ENCODE results near the gene ZNF516. TPM values are rescaled to one million over a fixed set of nuclear protein-coding genes. Genes with fewer than 3 reads are reported as not detected.
"Not testable (repeated sequence)": the region's sequence is repeated elsewhere in the genome, so short reads cannot be mapped to it uniquely, and the experiment has no call there.

The ZNF516 gene
- 10 to 100 TPM; 34.4 to 57.3 (median 39.5) TPM for total RNA-seq

DNA sequence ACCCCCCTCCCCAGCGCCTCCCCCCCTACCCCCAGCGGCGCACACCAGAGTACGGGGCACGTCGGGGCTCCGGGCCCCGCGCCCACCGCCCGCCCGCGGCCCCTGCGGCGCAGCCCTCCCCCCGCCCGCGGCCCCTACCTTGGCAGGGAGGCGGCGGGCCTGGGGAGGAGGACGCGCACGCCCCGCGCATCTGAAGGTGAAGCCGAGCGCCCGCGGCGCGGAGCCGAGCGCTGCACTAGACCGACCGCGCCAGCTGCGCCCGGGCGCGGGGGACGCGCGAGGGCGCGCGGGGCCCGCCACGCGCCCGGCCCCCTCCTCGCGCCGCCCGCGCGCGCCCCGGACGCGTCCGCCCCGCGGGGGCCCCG lies at the start of gene ZNF516:
ZNF516 (minus strand) TSS at position 237 of the 365 bp plus-strand sequence. CDS start 52,188 bp downstream, outside the sequence.
- TF ChIP-seq, protein P1, sequence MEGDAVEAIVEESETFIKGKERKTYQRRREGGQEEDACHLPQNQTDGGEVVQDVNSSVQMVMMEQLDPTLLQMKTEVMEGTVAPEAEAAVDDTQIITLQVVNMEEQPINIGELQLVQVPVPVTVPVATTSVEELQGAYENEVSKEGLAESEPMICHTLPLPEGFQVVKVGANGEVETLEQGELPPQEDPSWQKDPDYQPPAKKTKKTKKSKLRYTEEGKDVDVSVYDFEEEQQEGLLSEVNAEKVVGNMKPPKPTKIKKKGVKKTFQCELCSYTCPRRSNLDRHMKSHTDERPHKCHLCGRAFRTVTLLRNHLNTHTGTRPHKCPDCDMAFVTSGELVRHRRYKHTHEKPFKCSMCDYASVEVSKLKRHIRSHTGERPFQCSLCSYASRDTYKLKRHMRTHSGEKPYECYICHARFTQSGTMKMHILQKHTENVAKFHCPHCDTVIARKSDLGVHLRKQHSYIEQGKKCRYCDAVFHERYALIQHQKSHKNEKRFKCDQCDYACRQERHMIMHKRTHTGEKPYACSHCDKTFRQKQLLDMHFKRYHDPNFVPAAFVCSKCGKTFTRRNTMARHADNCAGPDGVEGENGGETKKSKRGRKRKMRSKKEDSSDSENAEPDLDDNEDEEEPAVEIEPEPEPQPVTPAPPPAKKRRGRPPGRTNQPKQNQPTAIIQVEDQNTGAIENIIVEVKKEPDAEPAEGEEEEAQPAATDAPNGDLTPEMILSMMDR (IDR thresholded peaks at IDR 0.05) = no peak
- intact Hi-C loops (cut with DNase I; ENCODE audit: low total_unique reads) = no loop called here
- 0% methylated on average over 1 to 3 of the region's 64 CpGs for WGBS, 2 donors
- peak within 1 kb of the TSS; percentile 41 for H3K4me3 ChIP-seq (ENCODE audit: low read depth, poor library complexity, severe bottlenecking)
- no peak for DNase-seq (ENCODE audit: low spot score in 2 of 2)

DNA sequence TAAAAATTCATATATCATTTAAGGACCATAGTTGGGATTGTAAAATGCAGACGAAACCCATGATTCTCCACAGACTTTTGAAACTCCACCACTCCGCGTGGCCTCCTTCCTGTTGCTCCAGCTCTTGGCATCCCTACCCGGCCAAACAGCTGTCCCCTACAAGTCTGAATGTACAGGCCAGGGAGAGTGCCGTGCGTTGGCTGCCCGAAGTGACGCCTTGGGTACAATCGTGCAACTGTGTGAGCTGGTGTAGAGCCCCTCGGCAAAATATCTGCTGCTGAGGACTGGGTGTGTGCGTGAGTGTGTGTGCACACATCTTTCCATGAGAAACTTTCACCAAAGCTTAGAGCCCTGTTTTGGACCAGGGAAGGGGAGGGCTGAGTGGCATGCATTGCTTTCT lies 43.8 kb upstream of the ZNF516 start:
- H3K4me3 ChIP-seq (ENCODE audit: low read depth, poor library complexity, severe bottlenecking) = no peak overlapping the region
- intact Hi-C loops (cut with DNase I; ENCODE audit: low total_unique reads) = no loop called here
- WGBS, 2 donors = 76 to 92% methylated on average over 11 of the region's 11 CpGs
- no peak for TF ChIP-seq POLR2A (IDR thresholded peaks at IDR 0.05)
- DNase-seq (ENCODE audit: low spot score in 2 of 2) = peak in 1 of 2 donors; percentile 76

- peak in 1 of 2 donors; percentile 66 for DNase-seq (ENCODE audit: low spot score in 2 of 2)
- WGBS, 2 donors = 89 to 93% methylated on average over 8 of the region's 8 CpGs
- H3K4me3 ChIP-seq (ENCODE audit: low read depth, poor library complexity, severe bottlenecking) = no peak overlapping the region
- intact Hi-C loops (cut with DNase I; ENCODE audit: low total_unique reads) = no loop called here
- TF ChIP-seq, protein P1 (IDR thresholded peaks at IDR 0.05) = no peak
- TF ChIP-seq POLR2A (IDR thresholded peaks at IDR 0.05) = no peak
These were observed 42.6 kb upstream of the ZNF516 start for GRCh38 chr18:76537621-76538020.

- intact Hi-C loops (cut with DNase I; ENCODE audit: low total_unique reads); H3K4me3 ChIP-seq (ENCODE audit: low read depth, poor library complexity, severe bottlenecking): not testable (repeated sequence)
- WGBS, 2 donors = 94 to 97% methylated on average over 5 of the region's 5 CpGs
- DNase-seq (ENCODE audit: low spot score in 2 of 2) = peak in 1 of 2 donors; percentile 68
These were observed 41.6 kb upstream of the ZNF516 start for GRCh38 chr18:76536593-76536992.

GRCh38 chr18:76532875-76533274 lies 37.8 kb upstream of the ZNF516 start:
- 95 to 96% methylated on average over 8 of the region's 8 CpGs for WGBS, 2 donors
- intact Hi-C loops (cut with DNase I; ENCODE audit: low total_unique reads) = no loop called here
- no peak for DNase-seq (ENCODE audit: low spot score in 2 of 2)
- TF ChIP-seq, protein P1 (IDR thresholded peaks at IDR 0.05) = no peak
- TF ChIP-seq POLR2A (IDR thresholded peaks at IDR 0.05) = no peak
- H3K4me3 ChIP-seq (ENCODE audit: low read depth, poor library complexity, severe bottlenecking) = no peak overlapping the region

DNA sequence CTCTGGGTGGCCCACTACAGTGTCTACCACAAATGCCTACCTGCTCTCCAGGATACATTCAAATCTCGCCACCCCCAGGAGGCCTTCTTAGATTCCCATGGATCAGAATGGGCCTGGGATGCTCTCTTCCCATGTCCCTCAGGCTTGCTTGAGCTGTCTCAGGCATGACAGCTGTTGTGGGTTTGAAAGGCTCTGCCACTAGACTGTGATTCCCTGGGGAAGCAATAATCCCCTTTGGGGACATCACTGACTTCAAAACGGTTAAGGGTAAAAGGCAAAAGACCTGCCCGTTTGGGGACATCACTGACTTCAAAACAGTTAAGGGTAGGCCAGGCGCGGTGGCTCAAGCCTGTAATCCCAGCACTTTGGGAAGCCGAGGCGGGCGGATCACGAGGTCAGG lies 35.8 kb upstream of the ZNF516 start:
- H3K4me3 ChIP-seq (ENCODE audit: low read depth, poor library complexity, severe bottlenecking) = no peak overlapping the region
- peak in 1 of 2 donors; percentile 28 for DNase-seq (ENCODE audit: low spot score in 2 of 2)
- TF ChIP-seq, protein P1 (IDR thresholded peaks at IDR 0.05) = no peak
- TF ChIP-seq POLR2A (IDR thresholded peaks at IDR 0.05) = no peak
- 80 to 90% methylated on average over 9 of the region's 9 CpGs for WGBS, 2 donors
- intact Hi-C loops (cut with DNase I; ENCODE audit: low total_unique reads) = no loop called here

- intact Hi-C loops (cut with DNase I; ENCODE audit: low total_unique reads) = no loop called here
- DNase-seq (ENCODE audit: low spot score in 2 of 2) = peak in 1 of 2 donors; percentile 50
- TF ChIP-seq, protein P1 (IDR thresholded peaks at IDR 0.05) = no peak
- no peak for TF ChIP-seq POLR2A (IDR thresholded peaks at IDR 0.05)
- no peak overlapping the region for H3K4me3 ChIP-seq (ENCODE audit: low read depth, poor library complexity, severe bottlenecking)
- WGBS, 2 donors = 97 to 98% methylated on average over 11 of the region's 11 CpGs
These were observed 35.3 kb upstream of the ZNF516 start for GRCh38 chr18:76530391-76530790.
